GM12878 (cell line): ENCODE measurements around the gene ANO7. TPM values are rescaled to one million over a fixed set of nuclear protein-coding genes. Genes with fewer than 3 reads are reported as not detected.
A peak's percentile ranks its signal among the peaks of the same experiment; 100 is the strongest.

ENCODE experiments used
- ATAC-seq: fragments of 200-7000 bp; cut with Tn5 transposase; 3 replicates; pipeline ENCODE4 v1.9.1; 2020; ENCODE audit warnings: mild to moderate bottlenecking, moderate library complexity
- BruUV-seq: library from RNA; stranded (reverse); fragments of 400-500 nt; replicated peaks from 2 replicates; lab custom pipeline; 2021; lab: Mats Ljungman, UMichigan
- CTCF ChIA-PET: fragments of 300-600 bp; sonication (Branson Sonifier 250); formaldehyde crosslinking; extraction: SDS; loops from one replicate; lab custom pipeline; 2021; ENCODE audit warnings: inconsistent platforms; lab: Yijun Ruan, JAX
- POLR2A ChIA-PET: fragments of 350-600 bp; formaldehyde crosslinking; extraction: SDS; loops from one replicate; lab custom pipeline; 2021; ENCODE audit warnings: inconsistent platforms; lab: Charles Lee
- RAD21 ChIA-PET: fragments of 300-600 bp; sonication (Branson Sonifier 250); formaldehyde crosslinking; loops from one replicate; lab custom pipeline; 2023; ENCODE audit warnings: antibody characterized with exemption; ENCODE audit not compliant: unreplicated experiment; lab: Charles Lee
- SMC1A ChIA-PET: fragments of 300-600 bp; sonication (Branson Sonifier 250); formaldehyde crosslinking; loops from one replicate; lab custom pipeline; 2023; ENCODE audit not compliant: unreplicated experiment, uncharacterized antibody; lab: Charles Lee
- DNase-seq: peaks from one replicate; pipeline ENCODE4 v3.0.0-alpha.2; 2011; ENCODE audit warnings: low read depth, low spot score
- FAIRE-seq: peaks from 3 replicates; lab custom pipeline; 2011; peaks lifted over from hg19 to GRCh38; lab: Jason Lieb, UNC
- H2AFZ ChIP-seq: 2 replicates; pipeline ENCODE4 v1.6.0; 2011; ENCODE audit warnings: low read depth, low read length, control low read depth; ENCODE audit not compliant: control insufficient read depth
- H3K27ac ChIP-seq: 2 replicates; pipeline ENCODE4 v1.5.1; 2011; ENCODE audit warnings: control low read depth; ENCODE audit not compliant: control insufficient read depth, insufficient read depth
- H3K27me3 ChIP-seq, 2 experiments: replicated peaks in 1 of 2; 2 replicates each; pipeline versions ENCODE4 v1.6.0 to v1.6.1; 2011; ENCODE audit warnings: low read length in 1 of 2; ENCODE audit not compliant: control insufficient read depth in 2 of 2, insufficient read depth in 2 of 2
- H3K36me3 ChIP-seq, 2 experiments: 2 replicates each; pipeline ENCODE4 v1.5.1; 2011; ENCODE audit warnings: low read length in 1 of 2; ENCODE audit not compliant: control insufficient read depth in 2 of 2, insufficient read depth in 2 of 2
- H3K4me1 ChIP-seq: 2 replicates; pipeline ENCODE4 v1.6.1; 2011; ENCODE audit warnings: mild to moderate bottlenecking, low read length, moderate library complexity, mixed read lengths; ENCODE audit not compliant: control insufficient read depth, insufficient read depth
- H3K4me2 ChIP-seq: 2 replicates; pipeline ENCODE4 v1.6.0; 2011; ENCODE audit warnings: control low read depth; ENCODE audit not compliant: control insufficient read depth, insufficient read depth
- H3K4me3 ChIP-seq: fragments of 200-600 bp; sonication (generic); 2 replicates; pipeline ENCODE4 v1.5.1; 2016
- H3K79me2 ChIP-seq: 2 replicates; pipeline ENCODE4 v1.6.0; 2011; ENCODE audit warnings: low read length; ENCODE audit not compliant: control insufficient read depth, insufficient read depth
- H3K9ac ChIP-seq: 2 replicates; pipeline ENCODE4 v1.8.0; 2011; ENCODE audit warnings: low read length, control low read depth, mixed read lengths; ENCODE audit not compliant: control insufficient read depth, insufficient read depth
- H3K9me3 ChIP-seq: replicated peaks from 3 replicates; pipeline ENCODE4 v1.5.1; 2011; ENCODE audit warnings: mild to moderate bottlenecking, low read length; ENCODE audit not compliant: control insufficient read depth, insufficient read depth
- H4K20me1 ChIP-seq: 2 replicates; pipeline ENCODE4 v1.6.0; 2011; ENCODE audit not compliant: control insufficient read depth, insufficient read depth
- BCLAF1 ChIP-seq: fragments of 450-650 bp; IDR thresholded peaks from 2 replicates; pipeline ENCODE4 v1.6.1; 2017; ENCODE audit warnings: antibody characterized with exemption, mild to moderate bottlenecking, moderate library complexity
- BHLHE40 ChIP-seq, 2 experiments: fragments of 450-650 bp in 1 of 2; IDR thresholded peaks; 2 replicates each; pipeline ENCODE4 v1.6.1; 2011 to 2017; ENCODE audit warnings: low read depth in 2 of 2, borderline replicate concordance in 1 of 2, improper control_type of control experiment in 1 of 2, low read length in 1 of 2, mild to moderate bottlenecking in 1 of 2
- CHD2 ChIP-seq: IDR thresholded peaks from 2 replicates; pipeline ENCODE4 v1.6.1; 2011; ENCODE audit warnings: low read depth, low read length, improper control_type of control experiment, borderline replicate concordance
- FOXK2 ChIP-seq: fragments of 450-650 bp; IDR thresholded peaks from 2 replicates; pipeline ENCODE4 v1.6.1; 2017; ENCODE audit warnings: mild to moderate bottlenecking, moderate library complexity
- MXI1 ChIP-seq: fragments of 150-350 bp; IDR thresholded peaks from 2 replicates; pipeline ENCODE4 v1.6.1; 2011; ENCODE audit warnings: low read depth, mild to moderate bottlenecking, inconsistent platforms, low read length, improper control_type of control experiment
- NFYB ChIP-seq: IDR thresholded peaks from 2 replicates; pipeline ENCODE4 v1.6.1; 2011; ENCODE audit warnings: low read depth, mild to moderate bottlenecking, low read length, improper control_type of control experiment, moderate library complexity; ENCODE audit not compliant: insufficient read depth
- NKRF ChIP-seq: fragments of 450-650 bp; conservative IDR thresholded peaks from 2 replicates; pipeline ENCODE4 v1.6.1; 2017; ENCODE audit warnings: mild to moderate bottlenecking, moderate library complexity
- SIX5 ChIP-seq: IDR thresholded peaks from 2 replicates; pipeline ENCODE4 v1.6.1; 2011; ENCODE audit warnings: mild to moderate bottlenecking, low read depth, low read length, moderate library complexity; ENCODE audit not compliant: severe bottlenecking
- SMC3 ChIP-seq: IDR thresholded peaks from 2 replicates; pipeline ENCODE4 v1.6.1; 2011; ENCODE audit warnings: low read length, improper control_type of control experiment, borderline replicate concordance
- STAT1 ChIP-seq: fragments of 450-650 bp; conservative IDR thresholded peaks from 2 replicates; pipeline ENCODE4 v1.6.1; 2014; ENCODE audit warnings: antibody characterized with exemption, mild to moderate bottlenecking
- STAT3 ChIP-seq: IDR thresholded peaks from 2 replicates; pipeline ENCODE4 v1.6.1; 2011; ENCODE audit warnings: low read depth, low read length, improper control_type of control experiment
- TAF1 ChIP-seq: IDR thresholded peaks from 2 replicates; pipeline ENCODE4 v1.6.1; 2011; ENCODE audit warnings: mild to moderate bottlenecking, low read depth, low read length, borderline replicate concordance
- TARDBP ChIP-seq: IDR thresholded peaks from 2 replicates; pipeline ENCODE4 v1.6.1; 2016; ENCODE audit warnings: borderline replicate concordance
- WRNIP1 ChIP-seq: IDR thresholded peaks from 2 replicates; pipeline ENCODE4 v1.6.1; 2011; ENCODE audit warnings: low read depth, low read length, improper control_type of control experiment, borderline replicate concordance
- YY1 ChIP-seq: IDR thresholded peaks from 2 replicates; pipeline ENCODE4 v1.6.1; 2011; ENCODE audit warnings: low read depth, mild to moderate bottlenecking, low read length
- WGBS: methylation state at CpG from one replicate; pipeline ENCODE4 v1.1.6; 2016; ENCODE audit warnings: low lambda C conversion rate; ENCODE audit not compliant: insufficient replicate concordance, insufficient coverage; ENCODE audit errors: missing lambda C conversion rate; 5-methylcytosine and 5-hydroxymethylcytosine counted together
- in situ Hi-C: fragments of 300-500 bp; cut with MboI; formaldehyde crosslinking; loops from 9 replicates; pipeline ENCODE4 v1.14.3; 2018; ENCODE audit warnings: mixed read lengths
- intact Hi-C: fragments of 100-400 bp; cut with micrococcal nuclease; formaldehyde crosslinking; loops from one replicate; pipeline ENCODE4 v1.14.2; 2022; ENCODE audit not compliant: unreplicated experiment
- polyA plus RNA-seq, 11 experiments: library from polyadenylated mRNA; depleted of rRNA in 4 of 11; unstranded in 6 of 11; stranded (reverse) in 5 of 11; fragments of >200 nt; fragmentation: Nextera tagmentation in 4 of 11; fragmentation: Illumina TruSeq in 1 of 11; extraction: Ambion mirVana in 4 of 11; extraction: Trizol in 1 of 11; gene quantifications; 1 replicate in 1 of 11; 2 replicates in 10 of 11; pipeline versions ENCODE4 v1.2.1 to v1.2.3, GENCODE V29; 2011 to 2016; ENCODE audit warnings: inconsistent platforms in 2 of 11, missing spikeins in 2 of 11, low read depth in 1 of 11
- total RNA-seq, 4 experiments: library from RNA; depleted of rRNA in 3 of 4; stranded (reverse); fragments of >200 nt in 3 of 4; fragmentation: Illumina TruSeq in 1 of 4; extraction: Trizol in 1 of 4; gene quantifications; 2 replicates each; pipeline versions ENCODE4 v1.2.1 to v1.2.3, GENCODE V29; 2013 to 2021
- TF ChIP-seq, protein P1 (sequence below): IDR thresholded peaks from 2 replicates; pipeline ENCODE4 v1.6.1; 2011; ENCODE audit warnings: borderline replicate concordance, low read depth, mild to moderate bottlenecking, moderate library complexity, mixed read lengths, low read length; ENCODE audit not compliant: insufficient read depth; ENCODE audit errors: extremely low read length

ANO7 gene
- total and polyA plus RNA-seq, 10 of the 15 experiments (the other 5 are each of a cell fraction or from before 2014, with no cell fraction given) = 0.08 to 1.4 (median 0.44) TPM

- DNase-seq (peak; percentile 76), ATAC-seq (peak; percentile 88), FAIRE-seq (peak; percentile 89)
- Histone ChIP-seq H3K4me2 (peak within 1 kb of the TSS; percentile 93), H2AFZ (peak within 1 kb of the TSS; percentile 98), H3K4me1 (peaks cover 23% of the 10 kb centered on the region), H3K9me3 (no peaks in the 10 kb centered on the region), H3K36me3 (peaks cover 4% of the 10 kb centered on the region in 2 experiments; a peak in 2 of 4 replicates), H3K79me2 (peaks cover 46% of the 10 kb centered on the region), H4K20me1 (no peaks in the 10 kb centered on the region), H3K27me3 (no peaks in the 10 kb centered on the region), H3K27ac (peak within 1 kb of the TSS; percentile 65), H3K9ac (peak within 1 kb of the TSS; percentile 84), H3K4me3 (peak within 1 kb of the TSS; percentile 74)
- intact Hi-C loops = loop anchor here (2.0 to 10.0 kb wide), 3 partner anchors 23 to 65 kb away; partner anchors contain the start of gene MTERF4
- BruUV-seq = no TSS peak
- RAD21 ChIA-PET = interaction anchor here (0.7 to 3.7 kb wide), 19 partner anchors 21 to 217 kb away, joined by 3 to 62 read pairs (median 4); partner anchors contain the start of genes HDLBP, MTERF4 and SEPTIN2
- SMC1A ChIA-PET = interaction anchor here (0.7 to 6.2 kb wide), 15 partner anchors 28 to 564 kb away, joined by 3 to 49 read pairs (median 4); partner anchors contain the start of genes CAPN10 and MTERF4
- in situ Hi-C loops = no loop called here
- WGBS = under 1% methylated on average over 73 of the region's 73 CpGs
- CTCF ChIA-PET = interaction anchor here (0.7 to 4.1 kb wide), 13 partner anchors 16 to 128 kb away, joined by 3 to 36 read pairs (median 3); partner anchors contain the start of gene MTERF4
- POLR2A ChIA-PET = interaction anchor here (0.7 to 3.4 kb wide), 18 partner anchors 15 to 1309 kb away, joined by 3 to 16 read pairs (median 5); partner anchors contain the start of gene MTERF4
- peak; percentile 95 for TF ChIP-seq SIX5
- TF ChIP-seq, protein P1, sequence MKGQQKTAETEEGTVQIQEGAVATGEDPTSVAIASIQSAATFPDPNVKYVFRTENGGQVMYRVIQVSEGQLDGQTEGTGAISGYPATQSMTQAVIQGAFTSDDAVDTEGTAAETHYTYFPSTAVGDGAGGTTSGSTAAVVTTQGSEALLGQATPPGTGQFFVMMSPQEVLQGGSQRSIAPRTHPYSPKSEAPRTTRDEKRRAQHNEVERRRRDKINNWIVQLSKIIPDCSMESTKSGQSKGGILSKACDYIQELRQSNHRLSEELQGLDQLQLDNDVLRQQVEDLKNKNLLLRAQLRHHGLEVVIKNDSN = no peak
- no peak for TF ChIP-seq TARDBP
- peak; percentile 73; the same call in 1 of the 2 replicates for TF ChIP-seq TAF1
- peak; percentile 53 for TF ChIP-seq MXI1
- TF ChIP-seq SMC3 = peak; percentile 49; the same call in 1 of the 2 replicates
- no peak for TF ChIP-seq BCLAF1
- TF ChIP-seq YY1 = peak; percentile 98
- TF ChIP-seq CHD2 = peak; percentile 73; the same call in 1 of the 2 replicates
- TF ChIP-seq NKRF = 0 out of 2 replicates have a peak, but pooled peaks have one; percentile 73
- no peak for TF ChIP-seq STAT3
- TF ChIP-seq NFYB = peak; percentile 97
- TF ChIP-seq WRNIP1 = no peak
- TF ChIP-seq STAT1 = no peak
- TF ChIP-seq BHLHE40 (IDR thresholded peaks at IDR 0.05; ENCODE audit: borderline replicate concordance in 1 of 2, low read depth in 2 of 2, low read length in 1 of 2) = peak in 1 of 2 experiments; percentile 20; a peak in 1 of 4 replicates
- no peak for TF ChIP-seq FOXK2
These were observed 38.4 kb upstream of the ANO7 start, which contains the start of gene PPP1R7 for GRCh38 chr2:241149925-241150659. Gene PPP1R7 (plus strand): TSS chr2:241150467. CDS start chr2:241150496, 29 bp downstream.
